ENCODE results near the gene TRAM2.

GRCh38 chr6:52493669-52494068, 83.2 kb downstream of the TRAM2 start:
- TF ChIP-seq POLR2AphosphoS5 (IDR thresholded peaks at IDR 0.05; ENCODE audit: low read depth, low read length) (no peak), TAF1 (IDR thresholded peaks at IDR 0.05; ENCODE audit: borderline replicate concordance, low read depth, low read length) (no peak)
